ENCODE results near the gene TTC33. TPM values are rescaled to one million over a fixed set of nuclear protein-coding genes. Genes with fewer than 3 reads are reported as not detected.

TTC33 gene
- total and polyA plus RNA-seq, 2 of the 13 experiments (the other 11 are each of a cell fraction or from before 2014, with no cell fraction given): 4.5 to 20.0 TPM

DNA sequence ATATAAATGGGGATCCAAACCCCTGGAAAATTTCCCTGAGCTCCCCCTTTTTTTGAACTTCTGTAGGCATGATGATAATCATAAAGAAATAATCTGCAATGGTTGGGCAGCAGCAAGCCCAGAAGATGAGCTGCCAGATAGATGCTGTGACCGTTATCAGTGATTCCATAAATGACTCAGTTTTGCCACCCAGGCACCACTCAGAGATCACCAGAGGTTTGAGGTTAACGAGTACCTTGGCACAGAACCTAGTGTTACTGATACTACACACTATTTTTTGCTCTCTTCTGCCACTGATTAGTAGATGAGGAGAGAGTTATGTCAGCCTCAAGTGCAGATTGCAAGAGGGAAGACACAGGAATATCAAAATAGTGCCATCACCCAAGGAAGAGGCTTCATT, 275.4 kb downstream of the TTC33 start (continued):
- TF ChIP-seq, protein P1, sequence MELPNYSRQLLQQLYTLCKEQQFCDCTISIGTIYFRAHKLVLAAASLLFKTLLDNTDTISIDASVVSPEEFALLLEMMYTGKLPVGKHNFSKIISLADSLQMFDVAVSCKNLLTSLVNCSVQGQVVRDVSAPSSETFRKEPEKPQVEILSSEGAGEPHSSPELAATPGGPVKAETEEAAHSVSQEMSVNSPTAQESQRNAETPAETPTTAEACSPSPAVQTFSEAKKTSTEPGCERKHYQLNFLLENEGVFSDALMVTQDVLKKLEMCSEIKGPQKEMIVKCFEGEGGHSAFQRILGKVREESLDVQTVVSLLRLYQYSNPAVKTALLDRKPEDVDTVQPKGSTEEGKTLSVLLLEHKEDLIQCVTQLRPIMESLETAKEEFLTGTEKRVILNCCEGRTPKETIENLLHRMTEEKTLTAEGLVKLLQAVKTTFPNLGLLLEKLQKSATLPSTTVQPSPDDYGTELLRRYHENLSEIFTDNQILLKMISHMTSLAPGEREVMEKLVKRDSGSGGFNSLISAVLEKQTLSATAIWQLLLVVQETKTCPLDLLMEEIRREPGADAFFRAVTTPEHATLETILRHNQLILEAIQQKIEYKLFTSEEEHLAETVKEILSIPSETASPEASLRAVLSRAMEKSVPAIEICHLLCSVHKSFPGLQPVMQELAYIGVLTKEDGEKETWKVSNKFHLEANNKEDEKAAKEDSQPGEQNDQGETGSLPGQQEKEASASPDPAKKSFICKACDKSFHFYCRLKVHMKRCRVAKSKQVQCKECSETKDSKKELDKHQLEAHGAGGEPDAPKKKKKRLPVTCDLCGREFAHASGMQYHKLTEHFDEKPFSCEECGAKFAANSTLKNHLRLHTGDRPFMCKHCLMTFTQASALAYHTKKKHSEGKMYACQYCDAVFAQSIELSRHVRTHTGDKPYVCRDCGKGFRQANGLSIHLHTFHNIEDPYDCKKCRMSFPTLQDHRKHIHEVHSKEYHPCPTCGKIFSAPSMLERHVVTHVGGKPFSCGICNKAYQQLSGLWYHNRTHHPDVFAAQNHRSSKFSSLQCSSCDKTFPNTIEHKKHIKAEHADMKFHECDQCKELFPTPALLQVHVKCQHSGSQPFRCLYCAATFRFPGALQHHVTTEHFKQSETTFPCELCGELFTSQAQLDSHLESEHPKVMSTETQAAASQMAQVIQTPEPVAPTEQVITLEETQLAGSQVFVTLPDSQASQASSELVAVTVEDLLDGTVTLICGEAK (IDR thresholded peaks at IDR 0.05): no peak
- TF ChIP-seq, protein P1 (CRISPR knock-in tag; IDR thresholded peaks at IDR 0.05): no peak
- TF ChIP-seq ZC3H4 (CRISPR knock-in tag; IDR thresholded peaks at IDR 0.05; ENCODE audit: borderline replicate concordance): no peak

DNA sequence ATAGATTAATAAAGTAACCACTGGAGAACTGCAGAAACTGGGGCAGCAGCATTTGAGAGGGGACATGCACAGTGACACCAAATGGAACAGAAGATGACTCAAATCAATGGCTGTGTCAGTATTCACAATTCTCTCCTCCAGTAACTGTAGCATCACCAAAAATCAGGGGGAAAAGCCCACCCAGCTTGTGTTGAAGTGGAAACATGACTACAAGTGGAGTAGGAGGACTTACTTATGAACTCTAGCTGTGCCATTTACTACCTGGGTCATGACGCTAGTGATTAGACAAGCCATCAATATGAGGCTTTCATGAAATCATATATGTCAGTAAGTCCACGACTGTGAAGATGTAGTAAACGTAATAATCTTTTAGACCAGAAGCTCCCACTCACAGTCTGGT, 275.8 kb downstream of the TTC33 start:
- WGBS (ENCODE audit: low lambda C conversion rate): 39% methylated on average over 3 of the region's 3 CpGs
- POLR2A ChIA-PET: no interaction called here
- CTCF ChIA-PET (ENCODE audit: low intra/inter-chr PET ratio, low total read pairs): no interaction called here
- intact Hi-C loops (cut with micrococcal nuclease; ENCODE audit: unreplicated experiment): no loop called here
- BruUV-seq (replicated peaks): no TSS peak
- H3K27ac ChIP-seq (ENCODE audit: extremely low read length, insufficient read depth, low read length): no peak overlapping the region
- H3K4me3 ChIP-seq (replicated peaks in 1 of 3; ENCODE audit: insufficient read depth in 1 of 3, low read depth in 2 of 3, low read length in 3 of 3): no peak overlapping the region
- ATAC-seq (no peak), DNase-seq (ENCODE audit: low spot score) (no peak), FAIRE-seq (no peak)
- no peaks in the 10 kb centered on the region for H3K79me2 ChIP-seq (ENCODE audit: insufficient read depth, low read length)
- no peaks in the 10 kb centered on the region for H3K36me3 ChIP-seq (replicated peaks in 1 of 2; ENCODE audit: control insufficient read depth in 1 of 2, insufficient read depth in 2 of 2, low read length in 2 of 2)
- H3K27me3 ChIP-seq (ENCODE audit: control insufficient read depth in 1 of 2, insufficient read depth in 2 of 2, low read length in 2 of 2): no peaks in the 10 kb centered on the region
- TF ChIP-seq, protein P2, sequence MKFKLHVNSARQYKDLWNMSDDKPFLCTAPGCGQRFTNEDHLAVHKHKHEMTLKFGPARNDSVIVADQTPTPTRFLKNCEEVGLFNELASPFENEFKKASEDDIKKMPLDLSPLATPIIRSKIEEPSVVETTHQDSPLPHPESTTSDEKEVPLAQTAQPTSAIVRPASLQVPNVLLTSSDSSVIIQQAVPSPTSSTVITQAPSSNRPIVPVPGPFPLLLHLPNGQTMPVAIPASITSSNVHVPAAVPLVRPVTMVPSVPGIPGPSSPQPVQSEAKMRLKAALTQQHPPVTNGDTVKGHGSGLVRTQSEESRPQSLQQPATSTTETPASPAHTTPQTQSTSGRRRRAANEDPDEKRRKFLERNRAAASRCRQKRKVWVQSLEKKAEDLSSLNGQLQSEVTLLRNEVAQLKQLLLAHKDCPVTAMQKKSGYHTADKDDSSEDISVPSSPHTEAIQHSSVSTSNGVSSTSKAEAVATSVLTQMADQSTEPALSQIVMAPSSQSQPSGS (CRISPR knock-in tag; IDR thresholded peaks at IDR 0.05): no peak
- no peak for TF ChIP-seq NCOA1 (CRISPR knock-in tag; IDR thresholded peaks at IDR 0.05)
- no peaks in the 10 kb centered on the region for H4K20me1 ChIP-seq (ENCODE audit: insufficient read depth, low read length)
- H3K4me2 ChIP-seq (ENCODE audit: low read depth, low read length): no peak overlapping the region
- no peaks in the 10 kb centered on the region for H3K9me3 ChIP-seq (ENCODE audit: low read length)
- H3K9ac ChIP-seq (ENCODE audit: insufficient read depth, low read depth, low read length): no peak overlapping the region
- H2AFZ ChIP-seq (ENCODE audit: low read length): no peak overlapping the region
- in situ Hi-C loops (cut with HindIII; ENCODE audit: extremely low pct_ligation_motif_present, low pct_unique_long_range_greater_than_20kb): no loop called here
- H3K4me1 ChIP-seq (ENCODE audit: insufficient read depth, low read length): 0 out of 2 replicates have a peak, but pooled peaks cover under 1% of the 10 kb centered on the region
